GM18858 (cell line): ENCODE measurements around the gene GNB5.
"Not testable (repeated sequence)": the region's sequence is repeated elsewhere in the genome, so short reads cannot be mapped to it uniquely, and the experiment has no call there.

ENCODE experiments used
- ATAC-seq: cut with Tn5 transposase; IDR thresholded peaks from one replicate; pipeline ENCODE4 v1.9.1; 2021; ENCODE audit not compliant: unreplicated experiment

Gene GNB5

DNA sequence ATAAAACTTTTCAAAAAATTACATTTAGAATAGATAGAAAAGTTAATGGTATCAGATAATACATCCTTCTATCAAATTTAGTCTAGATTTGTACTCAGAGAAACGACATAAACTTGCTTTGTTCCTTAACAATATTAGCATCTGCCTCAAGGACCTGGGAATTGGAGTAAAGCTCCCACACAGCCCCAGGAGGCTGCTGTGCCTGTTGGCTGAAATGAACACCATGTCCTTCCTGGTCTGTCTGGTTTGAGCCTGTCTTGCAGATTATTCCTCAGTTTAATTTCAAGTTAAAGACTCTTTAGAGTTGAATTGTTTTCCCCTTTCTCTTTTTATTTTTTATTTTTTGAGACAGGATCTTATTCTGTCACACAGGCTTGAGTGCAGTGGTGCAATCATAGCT lies 19.4 kb downstream of the GNB5 start:
- ATAC-seq, result no peak

DNA sequence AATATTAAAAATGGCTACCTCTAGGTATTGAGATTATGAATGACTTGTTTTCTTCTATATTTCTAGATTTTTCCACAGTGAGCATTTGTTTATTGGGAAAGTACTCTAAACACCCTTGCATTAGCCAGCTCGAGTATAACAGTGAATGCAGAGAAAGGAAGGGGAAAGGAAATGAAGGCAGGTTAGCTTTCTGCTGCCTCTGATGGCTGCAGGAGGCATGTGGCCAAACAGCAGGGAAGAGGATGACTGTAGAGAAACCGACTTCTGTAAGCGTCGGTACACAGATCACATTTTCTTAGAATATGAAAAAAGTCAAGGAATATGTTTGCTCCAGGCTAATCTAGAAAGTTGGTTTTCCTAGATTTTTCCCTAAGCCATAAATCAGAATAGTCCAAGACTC lies 19.8 kb downstream of the GNB5 start:
- no peak for ATAC-seq

DNA sequence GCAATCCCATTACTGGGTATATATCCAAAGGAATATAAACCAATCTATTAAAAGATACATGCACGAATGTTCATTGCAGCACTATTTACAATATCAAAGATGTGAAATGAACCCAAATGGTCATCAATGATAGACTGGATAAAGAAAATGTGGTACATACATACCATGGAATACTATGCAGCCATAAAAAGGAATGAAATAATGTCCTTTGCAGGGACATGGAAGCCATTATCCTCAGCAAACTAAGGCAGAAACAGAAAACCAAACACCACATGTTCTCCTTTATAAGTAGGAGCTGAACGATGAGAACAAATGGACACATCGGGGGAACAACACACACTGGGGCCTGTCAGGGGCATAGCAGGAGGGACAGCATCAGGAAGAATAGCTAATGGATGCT lies 21.0 kb downstream of the GNB5 start:
- ATAC-seq, result not testable (repeated sequence)

DNA sequence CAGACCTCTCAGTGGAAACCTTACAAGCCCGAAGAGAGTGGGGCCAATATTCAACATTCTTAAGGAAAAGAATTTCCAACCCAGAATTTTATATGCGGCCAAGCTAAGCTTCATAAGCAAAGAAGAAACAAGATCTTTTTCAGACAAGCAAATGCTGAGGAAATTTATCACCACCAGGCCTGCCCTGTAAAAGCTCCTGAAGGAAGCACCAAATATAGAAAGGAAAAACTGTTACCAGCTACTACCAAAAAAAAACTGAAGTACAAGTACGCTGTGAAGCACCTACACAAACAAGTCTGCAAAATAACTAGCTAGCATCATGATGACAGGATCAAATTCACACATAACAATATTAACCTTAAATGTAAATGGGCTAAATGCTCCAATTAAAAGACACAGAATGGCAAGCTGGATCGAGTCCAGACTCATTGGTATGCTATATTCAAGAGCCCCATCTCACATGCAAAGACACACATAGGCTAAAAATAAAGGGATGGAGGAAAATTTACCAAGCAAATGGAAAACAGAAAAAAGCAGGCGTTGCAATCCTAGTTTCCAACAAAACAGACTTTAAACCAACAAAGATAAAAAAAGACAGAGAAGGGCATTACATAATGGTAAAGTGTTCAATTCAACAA lies 25.6 kb downstream of the GNB5 start:
- ATAC-seq, result not testable (repeated sequence)

DNA sequence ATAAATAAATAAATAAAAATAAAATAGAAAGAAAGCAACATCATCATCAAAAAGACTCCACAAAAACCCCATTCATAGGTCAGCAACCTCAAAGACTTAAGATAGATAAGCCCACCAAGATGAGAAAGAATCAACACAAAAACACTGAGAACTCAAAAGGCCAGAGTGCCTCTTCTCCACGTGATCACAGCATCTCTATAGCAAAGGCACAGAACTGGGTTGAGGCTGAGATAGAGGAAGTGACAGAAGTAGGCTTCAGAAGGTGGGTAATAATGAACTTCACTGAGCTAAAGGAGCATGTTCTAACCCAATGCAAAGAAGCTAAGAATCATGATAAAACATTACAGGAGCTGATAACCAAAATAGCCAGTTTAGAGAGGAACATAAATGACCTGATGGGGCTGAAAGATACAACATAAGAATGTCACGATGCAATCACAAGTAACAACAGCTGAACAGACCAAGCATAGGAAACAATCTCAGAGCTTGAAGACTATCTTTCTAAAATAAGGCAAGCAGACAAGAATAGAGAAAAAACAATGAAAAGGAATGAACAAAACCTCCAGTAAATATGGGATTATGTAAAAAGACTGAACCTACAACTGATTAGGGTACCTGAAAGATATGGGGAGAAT lies 26.4 kb downstream of the GNB5 start:
- ATAC-seq, result no peak

DNA sequence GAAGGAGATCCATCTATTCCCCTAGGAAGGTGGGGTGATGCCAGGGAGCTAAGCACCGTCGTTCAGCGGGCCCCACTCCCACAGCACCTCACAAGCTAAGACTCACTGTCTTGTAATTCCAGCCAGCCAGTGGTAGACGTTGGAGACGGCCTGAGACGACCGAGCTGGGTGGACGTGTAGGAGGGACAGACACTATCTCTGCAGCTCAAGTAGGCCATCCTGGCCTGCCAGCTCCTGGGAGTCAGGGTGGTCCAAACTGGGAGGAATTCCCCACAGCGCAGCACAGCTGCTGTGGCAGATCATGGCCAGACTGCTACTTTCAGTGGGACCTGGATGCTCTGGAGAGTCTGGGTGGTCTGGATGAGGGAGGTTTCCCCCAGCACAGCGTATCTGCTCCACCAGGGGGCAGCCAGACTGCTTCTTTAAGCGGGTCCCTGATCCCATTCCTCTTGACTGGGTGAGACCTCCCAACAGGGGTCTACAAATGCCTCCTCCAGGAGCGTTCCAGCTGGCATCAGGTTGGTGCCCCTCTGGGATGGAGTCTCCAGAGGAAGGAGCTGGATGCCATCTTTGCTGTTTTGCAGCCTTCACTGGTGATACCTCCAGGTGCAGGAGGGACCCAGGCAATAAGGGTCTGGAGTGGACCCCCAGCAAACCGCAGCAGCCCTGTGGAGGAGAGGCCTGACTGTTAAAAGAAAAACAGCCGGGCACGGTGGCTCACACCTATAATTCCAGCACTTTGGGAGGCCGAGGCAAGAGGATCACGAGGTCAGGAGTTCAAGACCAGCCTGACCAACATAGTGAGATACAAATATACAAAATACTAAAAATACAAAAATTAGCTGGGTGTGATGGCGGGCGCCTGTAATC lies 27.6 kb downstream of the GNB5 start:
- no peak for ATAC-seq

DNA sequence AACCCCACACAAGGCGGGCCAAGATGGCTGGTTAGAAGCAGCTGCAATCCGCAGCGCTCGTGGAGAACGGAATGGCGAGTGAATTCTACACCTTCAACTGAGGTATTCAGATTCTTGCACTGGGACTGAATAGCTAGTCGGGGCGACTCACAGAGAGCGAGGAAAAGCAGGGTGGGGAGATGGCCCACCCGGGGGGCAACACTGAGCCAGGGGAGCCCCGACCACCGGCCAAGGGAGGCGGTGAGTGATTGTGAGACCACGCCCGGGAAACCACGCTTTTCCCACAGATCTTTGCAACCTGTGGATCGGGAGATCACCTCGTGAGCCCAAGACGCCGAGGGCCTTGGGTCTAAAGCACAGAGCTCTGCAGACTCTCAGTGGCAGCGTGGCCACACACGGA lies 28.3 kb downstream of the GNB5 start:
- no peak for ATAC-seq

DNA sequence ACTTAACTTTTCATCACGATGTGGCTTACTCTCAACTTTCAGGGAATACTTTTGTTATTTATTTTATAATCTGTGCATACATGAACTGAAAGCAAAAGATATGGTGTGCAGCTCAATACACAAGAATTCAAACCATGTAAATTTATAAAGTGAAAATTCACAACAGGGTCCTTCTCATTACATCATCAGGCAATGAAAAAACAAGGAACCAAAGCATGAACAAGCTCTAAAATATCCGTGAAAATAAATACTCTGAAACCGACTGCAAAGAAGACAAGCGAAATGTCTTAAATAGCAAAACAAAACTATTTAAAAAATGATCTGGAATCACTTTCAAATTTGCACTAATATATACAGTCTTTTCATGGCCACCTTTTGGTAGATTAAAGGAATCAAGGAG lies 28.9 kb downstream of the GNB5 start:
- ATAC-seq, result no peak

DNA sequence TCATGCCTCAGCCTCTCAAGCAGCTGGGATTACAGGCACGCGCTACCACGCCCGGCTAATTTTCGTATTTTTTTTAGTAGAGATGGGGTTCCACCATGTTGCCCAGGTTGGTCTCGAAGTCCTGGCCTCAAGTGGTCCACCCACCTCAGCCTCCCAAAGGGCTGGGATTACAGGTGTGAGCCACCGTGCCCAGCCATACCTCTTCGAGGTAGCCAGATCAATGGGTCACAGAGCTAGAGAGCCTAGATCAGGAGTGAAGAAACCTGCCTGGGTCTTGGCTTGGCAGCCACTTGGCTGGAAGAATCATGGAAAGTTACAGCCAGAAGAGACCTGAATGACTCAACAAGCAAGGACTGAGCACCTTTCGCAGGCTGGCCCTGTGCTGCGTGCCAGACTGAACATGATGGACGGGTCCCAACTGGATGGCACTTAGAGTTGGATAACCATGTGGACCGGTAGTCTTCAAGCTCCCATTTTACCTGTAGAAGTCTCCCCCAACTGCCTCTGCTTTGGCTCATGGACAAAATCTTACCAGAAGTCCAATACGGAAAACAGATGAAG lies 29.7 kb downstream of the GNB5 start:
- ATAC-seq, result no peak

DNA sequence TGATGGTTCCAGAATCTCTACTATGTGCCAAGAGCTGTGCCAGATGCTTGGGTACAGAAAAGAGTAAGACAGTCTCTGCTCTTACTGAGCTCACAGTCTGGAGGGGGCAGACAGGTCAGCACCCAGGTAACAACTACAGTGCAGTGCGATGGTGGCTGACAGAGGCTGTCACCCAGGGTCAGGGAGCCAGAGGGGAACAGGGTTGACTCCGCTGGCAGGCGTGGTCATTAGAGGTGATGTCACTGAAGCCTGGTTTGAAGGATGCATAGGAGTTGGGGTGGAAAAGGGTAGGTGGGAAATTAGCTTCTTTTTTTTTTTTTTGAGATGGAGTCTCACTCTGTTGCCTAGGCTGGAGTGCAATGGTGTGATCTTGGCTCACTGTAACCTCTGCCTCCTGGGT lies 31.5 kb downstream of the GNB5 start:
- no peak for ATAC-seq

DNA sequence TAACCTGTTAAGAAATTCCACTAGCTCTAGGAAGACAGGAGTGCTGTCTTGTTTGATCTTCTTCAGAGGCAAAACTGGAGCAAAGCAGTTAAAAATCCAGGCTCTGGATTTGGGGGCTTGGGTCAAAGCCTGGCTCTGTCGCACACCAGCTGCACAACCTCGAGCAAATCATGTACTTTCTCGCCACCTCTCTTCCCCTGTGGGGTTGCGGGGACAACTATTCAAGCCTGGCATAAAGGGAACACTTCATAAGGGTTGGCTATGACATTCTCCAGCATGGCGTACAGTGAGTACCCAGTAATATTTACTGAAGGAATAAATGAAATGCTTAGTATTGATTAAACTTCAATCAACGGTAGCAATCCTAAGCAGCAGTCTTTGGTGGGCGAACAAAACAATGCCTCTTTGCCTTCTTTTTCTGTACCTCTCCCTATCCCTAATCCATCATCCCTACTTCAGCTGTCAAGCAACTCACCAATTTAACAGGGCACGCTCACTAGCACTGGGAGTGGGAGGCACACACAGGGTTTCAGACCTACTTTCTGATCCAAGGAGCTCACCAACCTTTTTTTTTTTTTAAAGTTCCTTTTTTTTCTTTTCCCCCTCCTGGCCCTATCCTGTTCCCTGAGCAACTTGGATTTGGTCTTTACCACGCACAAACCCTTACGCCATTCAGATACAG lies 33.0 kb downstream of the GNB5 start:
- ATAC-seq, result no peak

DNA sequence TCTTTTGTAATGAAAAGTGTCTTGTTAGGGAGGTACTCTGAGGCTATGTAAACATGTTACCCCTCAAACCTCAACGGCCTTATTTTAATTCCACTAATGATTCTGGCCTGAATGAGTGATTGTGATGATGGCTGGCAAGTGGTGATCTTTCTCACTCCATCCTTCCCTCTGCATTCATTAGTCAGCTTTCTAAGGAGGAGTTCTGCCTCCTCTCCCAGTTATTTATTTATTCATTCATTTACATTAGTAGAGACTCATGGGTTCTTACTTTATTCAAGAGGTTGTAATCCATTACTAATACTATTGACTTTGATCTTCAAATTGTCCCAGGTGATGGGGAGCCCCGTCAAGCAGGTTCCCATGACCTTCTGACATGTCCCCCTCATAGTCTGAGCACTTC lies 35.3 kb downstream of the GNB5 start:
- ATAC-seq, result no peak

DNA sequence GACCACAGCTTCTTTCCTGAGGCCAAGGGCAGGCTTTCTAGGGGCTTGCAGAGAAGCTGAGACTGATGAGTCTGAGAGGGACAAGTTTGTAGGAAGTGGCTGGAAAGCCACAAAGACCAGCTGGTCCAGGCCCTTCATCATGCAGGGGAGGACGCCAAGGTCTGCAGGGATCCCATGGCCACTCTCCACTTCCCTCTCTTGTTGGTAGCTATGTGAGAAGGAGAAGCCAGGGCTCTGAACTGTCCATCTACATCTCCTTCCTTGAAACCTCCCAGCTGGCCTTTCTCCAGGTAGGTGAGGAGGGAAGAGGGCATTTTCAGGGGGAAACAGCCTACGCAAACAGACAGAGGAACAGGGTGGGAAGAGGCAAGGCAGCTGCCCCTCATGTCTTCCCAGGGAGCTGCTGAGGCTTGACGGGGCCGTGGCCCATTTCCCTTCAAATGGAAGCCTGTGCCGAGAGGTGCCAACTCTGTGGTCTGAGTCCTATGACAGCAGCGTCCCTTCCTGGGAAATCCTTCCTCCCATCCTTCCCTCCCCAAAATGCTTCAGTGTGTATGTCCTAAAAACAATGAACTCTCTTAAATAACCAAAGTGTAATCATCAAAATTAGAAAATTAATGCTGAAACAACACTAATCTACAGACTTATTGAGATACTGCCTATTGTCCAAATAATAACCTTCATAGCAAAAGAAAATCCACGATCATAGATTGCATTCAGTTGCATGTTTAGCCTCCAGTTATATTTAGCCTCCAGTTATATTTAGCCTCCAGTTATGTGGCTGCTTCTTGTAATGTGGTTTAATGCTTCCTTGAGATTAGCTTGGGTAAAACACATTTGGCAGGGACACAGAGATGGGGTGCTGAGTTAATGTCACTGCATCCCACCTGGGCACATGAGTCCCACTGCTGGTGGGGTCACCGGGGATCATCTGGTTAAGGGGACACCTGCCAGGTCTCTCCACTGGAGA lies 36.0 kb downstream of the GNB5 start:
- ATAC-seq, result no peak

DNA sequence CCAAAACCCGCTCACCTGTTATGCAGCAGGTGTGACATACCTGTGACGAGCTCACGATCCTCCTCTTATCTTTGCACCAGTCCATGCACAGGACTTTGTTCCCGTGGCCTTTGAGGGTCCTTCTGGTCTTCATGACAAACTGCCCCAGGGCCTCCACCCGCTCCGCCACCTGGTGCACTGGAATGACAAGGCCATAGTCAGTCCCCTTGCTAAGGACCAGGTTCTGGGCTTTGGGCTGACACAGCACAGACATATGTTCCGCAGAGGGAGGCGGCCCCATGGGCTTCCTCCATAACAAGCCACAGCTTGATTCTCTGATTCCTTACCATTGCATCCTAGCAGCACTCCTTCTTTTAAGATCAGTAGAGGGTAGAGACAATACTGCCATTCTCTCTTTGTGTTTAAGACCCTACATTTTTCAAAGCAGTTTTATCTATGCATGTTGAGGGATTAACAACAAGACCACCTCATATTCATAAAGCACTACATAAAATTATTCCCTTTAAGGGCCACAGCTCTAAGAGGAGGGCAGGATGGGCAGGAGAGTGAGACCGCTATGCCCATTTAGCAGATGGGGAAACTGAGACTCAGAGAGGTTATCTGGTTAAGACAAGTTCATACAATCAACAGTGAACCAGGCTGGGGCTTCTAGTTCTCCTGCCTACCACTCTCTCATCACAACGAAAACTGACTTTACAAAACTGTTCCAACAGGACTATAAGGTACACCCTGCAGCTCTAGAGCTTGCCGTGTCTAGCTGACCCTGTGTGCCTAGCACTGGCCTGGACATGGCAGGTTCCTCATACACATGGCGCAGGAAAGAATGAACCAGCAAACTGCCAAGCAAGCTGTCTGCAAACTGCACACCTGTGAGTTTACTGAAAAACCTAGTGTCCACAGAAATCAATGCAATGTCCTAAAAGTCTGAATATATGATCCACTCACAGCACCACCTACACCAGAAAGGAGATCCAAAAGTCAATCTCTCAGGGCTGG lies 37.0 kb downstream of the GNB5 start:
- no peak for ATAC-seq

DNA sequence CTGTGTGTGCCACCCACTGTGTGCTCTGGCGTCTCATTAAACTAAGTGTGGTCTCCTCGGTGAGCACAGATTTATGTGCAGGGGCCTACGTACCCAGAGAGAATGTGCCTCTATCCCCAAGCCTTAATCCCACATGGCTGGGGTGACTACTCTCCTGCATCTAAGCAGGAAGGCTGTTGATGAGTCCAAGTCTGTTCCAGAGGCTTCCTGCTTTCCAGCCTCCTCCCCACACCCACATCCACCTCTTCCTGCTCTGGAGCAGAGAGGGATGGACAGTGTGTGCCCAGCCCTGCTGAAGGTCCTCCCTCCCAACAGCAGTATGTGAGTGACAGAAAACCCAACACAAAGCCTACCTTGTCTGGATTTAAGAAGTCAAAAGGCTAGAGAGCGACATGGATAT lies 39.8 kb downstream of the GNB5 start:
- no peak for ATAC-seq

DNA sequence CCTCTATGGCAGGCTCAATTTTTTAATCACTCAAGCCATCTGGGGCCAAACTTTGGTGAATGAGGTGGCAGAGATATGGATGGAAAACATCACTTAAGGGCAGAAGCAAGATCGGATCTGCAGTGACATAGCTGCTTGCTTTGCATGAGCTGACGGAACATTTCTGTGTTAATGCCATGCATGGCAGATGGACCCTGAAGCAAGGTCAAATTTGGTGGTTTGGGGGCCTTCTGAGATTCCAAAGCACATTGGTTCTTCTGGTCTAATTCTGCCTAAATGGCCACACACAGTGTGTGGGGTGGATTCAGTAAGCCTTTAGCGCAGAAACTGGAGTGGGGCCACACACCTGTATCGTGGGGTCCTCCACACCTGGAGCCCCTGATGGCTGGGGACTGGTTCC lies 40.3 kb downstream of the GNB5 start:
- no peak for ATAC-seq

DNA sequence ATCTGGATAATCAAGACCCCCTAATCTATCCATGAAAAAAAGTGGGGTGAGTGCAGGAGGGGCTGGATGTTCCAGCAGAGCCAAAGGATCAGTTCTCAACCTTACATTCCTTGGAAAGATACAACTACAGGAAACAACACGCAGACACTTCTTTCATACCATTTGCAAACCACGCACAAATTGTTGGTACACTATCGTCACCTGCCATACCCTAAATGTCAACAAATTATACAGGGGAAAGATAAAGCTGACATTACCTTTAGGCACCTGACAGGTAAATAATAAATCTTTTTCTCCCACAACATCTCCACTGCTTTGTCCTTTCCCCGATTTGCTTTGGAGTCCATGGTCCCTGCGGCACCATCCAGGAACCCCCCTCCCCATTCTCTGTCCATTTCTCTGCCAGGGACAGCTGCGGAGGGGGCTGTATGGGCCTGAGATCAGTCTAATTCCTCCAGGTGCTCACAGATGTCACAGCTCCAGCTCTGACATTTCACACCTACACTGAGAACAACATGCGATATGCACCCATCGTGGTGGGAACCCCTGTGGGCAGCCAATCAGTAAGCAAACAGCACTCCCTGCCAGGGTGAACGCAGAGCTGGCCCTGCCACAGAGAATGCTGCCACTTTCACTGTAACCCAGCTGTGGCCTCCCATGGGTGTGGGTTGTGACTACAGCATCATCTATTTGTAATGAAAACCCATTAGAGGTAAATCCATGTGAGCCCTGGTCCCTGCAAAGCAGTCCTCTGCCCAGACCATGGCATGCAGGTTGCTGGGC lies 41.0 kb downstream of the GNB5 start:
- ATAC-seq, result no peak

DNA sequence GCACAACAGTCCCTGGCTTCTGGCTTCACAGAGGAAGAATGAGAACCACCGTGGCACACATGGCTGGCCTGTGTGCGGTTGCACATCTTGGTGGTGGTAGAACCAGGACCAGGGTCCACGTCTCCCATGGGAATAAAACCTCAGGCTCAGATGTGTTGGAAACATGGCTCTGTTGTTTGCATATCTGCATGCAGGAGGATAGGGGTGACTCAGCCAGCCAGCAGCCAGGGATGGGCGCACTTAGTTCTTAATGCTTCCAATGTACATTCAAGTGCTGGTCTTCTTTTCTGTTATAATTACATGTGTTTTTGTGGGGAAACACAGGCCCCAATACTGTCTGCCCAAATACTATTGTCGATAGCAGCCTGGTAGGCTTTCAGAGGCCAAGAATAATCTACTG lies 42.8 kb downstream of the GNB5 start:
- ATAC-seq, result no peak
